Uterus (tissue), 4 donors: ENCODE measurements around the gene GCC2. TPM values are rescaled to one million over a fixed set of nuclear protein-coding genes. Genes with fewer than 3 reads are reported as not detected.

ENCODE experiments used
- DNase-seq, 2 donors: peaks; one replicate each; pipeline ENCODE4 v3.0.0-alpha.2; 2019 to 2020
- H3K27ac ChIP-seq, 2 donors: fragments of 200-600 bp; sonication (generic); 1 replicate in 1 of 2; 2 replicates in 1 of 2; pipeline ENCODE4 v1.5.1; 2016 to 2018
- H3K27me3 ChIP-seq, 2 donors: fragments of 200-600 bp; sonication (generic); one replicate each; pipeline ENCODE4 v1.5.1; 2018 to 2019; ENCODE audit warnings: control low read depth in 1 of 2
- H3K36me3 ChIP-seq, 2 donors: fragments of 200-600 bp; sonication (generic); one replicate each; pipeline ENCODE4 v1.5.1; 2019; ENCODE audit warnings: control low read depth in 1 of 2
- H3K4me1 ChIP-seq, 2 donors: fragments of 200-600 bp; sonication (generic); one replicate each; pipeline ENCODE4 v1.5.1; 2018 to 2019; ENCODE audit warnings: control low read depth in 1 of 2
- H3K4me3 ChIP-seq, 2 donors: fragments of 200-600 bp; sonication (generic); 1 replicate in 1 of 2; 2 replicates in 1 of 2; pipeline ENCODE4 v1.5.1; 2018 to 2019; ENCODE audit warnings: mild to moderate bottlenecking in 1 of 2
- H3K9me3 ChIP-seq, 2 donors: fragments of 200-600 bp; sonication (generic); one replicate each; pipeline ENCODE4 v1.5.1; 2019; ENCODE audit warnings: control low read depth in 1 of 2
- POLR2A ChIP-seq, 2 donors: fragments of 450-650 bp; IDR thresholded peaks; one replicate each; pipeline ENCODE4 v1.6.1; 2016; ENCODE audit warnings: antibody characterized with exemption in 2 of 2, mild to moderate bottlenecking in 1 of 2, moderate library complexity in 1 of 2
- intact Hi-C: fragments of 100-400 bp; cut with DNase I; formaldehyde crosslinking; loops from one replicate; pipeline ENCODE4 v1.15.1; 2023; ENCODE audit warnings: low total_unique reads
- total RNA-seq, 4 donors: library from RNA; depleted of rRNA in 3 of 4; stranded (reverse); fragments of >200 nt in 3 of 4; gene quantifications; one replicate each; pipeline versions ENCODE4 v1.1.0 to v1.2.4, GENCODE V29; 2014 to 2023
- TF ChIP-seq, protein P1 (sequence below), 4 experiments: fragments of 200-600 bp in 2 of 4; fragments of 450-650 bp in 2 of 4; sonication (generic) in 2 of 4; IDR thresholded peaks; one replicate each; pipeline ENCODE4 v1.5.1; 2016 to 2019; ENCODE audit warnings: antibody characterized with exemption in 4 of 4, mild to moderate bottlenecking in 2 of 4, moderate library complexity in 1 of 4
- donor health status: DM: yes; HTN: yes; CAD: no.

Gene GCC2
- total RNA-seq, 4 donors from 2014 or later, result 30.3 to 79.4 (median 57.7) TPM

DNA sequence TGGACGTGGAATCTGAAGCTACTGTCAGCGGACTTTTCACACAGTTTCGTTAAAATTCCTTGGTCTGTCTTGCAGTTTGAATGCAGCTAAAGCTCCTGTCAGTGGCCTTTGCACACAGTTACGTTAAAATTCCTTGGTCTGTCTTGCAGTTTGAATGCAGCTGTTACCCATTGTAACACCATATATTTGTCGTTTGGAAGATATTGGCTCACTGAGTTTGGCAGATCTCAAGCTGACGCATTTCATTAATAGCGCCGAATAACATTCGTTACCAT lies 86.3 kb downstream of the GCC2 start:
- H3K36me3 ChIP-seq, result no peaks in the 10 kb centered on the region
- H3K27ac ChIP-seq, result peak overlapping the region; percentile 92 to 94
- peaks cover 4 to 7% of the 10 kb centered on the region in 2 donors for H3K4me1 ChIP-seq
- DNase-seq, result no peak
- H3K27me3 ChIP-seq, result no peaks in the 10 kb centered on the region
- TF ChIP-seq POLR2A (IDR thresholded peaks at IDR 0.05), result no peak
- TF ChIP-seq, protein P1, sequence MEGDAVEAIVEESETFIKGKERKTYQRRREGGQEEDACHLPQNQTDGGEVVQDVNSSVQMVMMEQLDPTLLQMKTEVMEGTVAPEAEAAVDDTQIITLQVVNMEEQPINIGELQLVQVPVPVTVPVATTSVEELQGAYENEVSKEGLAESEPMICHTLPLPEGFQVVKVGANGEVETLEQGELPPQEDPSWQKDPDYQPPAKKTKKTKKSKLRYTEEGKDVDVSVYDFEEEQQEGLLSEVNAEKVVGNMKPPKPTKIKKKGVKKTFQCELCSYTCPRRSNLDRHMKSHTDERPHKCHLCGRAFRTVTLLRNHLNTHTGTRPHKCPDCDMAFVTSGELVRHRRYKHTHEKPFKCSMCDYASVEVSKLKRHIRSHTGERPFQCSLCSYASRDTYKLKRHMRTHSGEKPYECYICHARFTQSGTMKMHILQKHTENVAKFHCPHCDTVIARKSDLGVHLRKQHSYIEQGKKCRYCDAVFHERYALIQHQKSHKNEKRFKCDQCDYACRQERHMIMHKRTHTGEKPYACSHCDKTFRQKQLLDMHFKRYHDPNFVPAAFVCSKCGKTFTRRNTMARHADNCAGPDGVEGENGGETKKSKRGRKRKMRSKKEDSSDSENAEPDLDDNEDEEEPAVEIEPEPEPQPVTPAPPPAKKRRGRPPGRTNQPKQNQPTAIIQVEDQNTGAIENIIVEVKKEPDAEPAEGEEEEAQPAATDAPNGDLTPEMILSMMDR (IDR thresholded peaks at IDR 0.05), result no peak
- no peaks in the 10 kb centered on the region for H3K9me3 ChIP-seq
- peak overlapping the region; percentile 42 to 81 for H3K4me3 ChIP-seq
- intact Hi-C loops, result no loop called here

DNA sequence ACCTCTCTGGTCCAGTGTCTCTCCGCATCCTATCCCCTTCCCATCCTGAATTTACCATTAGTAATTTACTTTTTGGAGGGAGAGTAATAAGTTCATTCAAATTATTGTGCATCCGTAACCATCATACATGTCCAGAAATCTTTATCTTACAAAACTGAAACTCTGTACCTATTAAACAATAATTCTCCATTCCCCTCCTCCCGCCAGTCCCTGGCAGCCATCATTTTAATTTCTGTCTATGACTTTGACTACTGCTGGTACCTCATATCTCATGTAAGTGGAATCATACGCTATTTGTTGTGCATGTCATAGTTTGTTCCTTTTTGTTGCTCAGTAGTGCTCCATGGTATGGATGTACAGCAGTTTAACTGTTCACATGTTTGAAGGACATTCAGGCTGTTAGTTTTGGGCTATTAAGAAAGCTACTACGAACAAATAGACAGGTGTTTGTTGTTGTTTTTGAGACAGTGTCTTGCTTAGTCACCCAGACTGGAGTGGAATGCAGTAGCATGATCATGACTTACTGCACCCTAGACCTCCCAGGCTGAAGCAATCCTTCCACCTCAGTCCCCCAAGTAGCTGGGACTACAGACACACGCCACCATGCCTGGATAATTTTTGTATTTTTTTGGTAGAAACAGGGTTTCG lies 87.3 kb downstream of the GCC2 start:
- intact Hi-C loops, result no loop called here
- TF ChIP-seq POLR2A (IDR thresholded peaks at IDR 0.05), result no peak
- TF ChIP-seq, protein P1 (IDR thresholded peaks at IDR 0.05), result no peak
- H3K36me3 ChIP-seq, result no peaks in the 10 kb centered on the region
- H3K27me3 ChIP-seq, result no peaks in the 10 kb centered on the region
- no peaks in the 10 kb centered on the region for H3K9me3 ChIP-seq
- H3K27ac ChIP-seq, result no peak overlapping the region
- DNase-seq, result no peak
- H3K4me3 ChIP-seq, result peak overlapping the region in 1 of 2 donors; percentile 81
- H3K4me1 ChIP-seq, result peaks cover 4 to 7% of the 10 kb centered on the region in 2 donors

DNA sequence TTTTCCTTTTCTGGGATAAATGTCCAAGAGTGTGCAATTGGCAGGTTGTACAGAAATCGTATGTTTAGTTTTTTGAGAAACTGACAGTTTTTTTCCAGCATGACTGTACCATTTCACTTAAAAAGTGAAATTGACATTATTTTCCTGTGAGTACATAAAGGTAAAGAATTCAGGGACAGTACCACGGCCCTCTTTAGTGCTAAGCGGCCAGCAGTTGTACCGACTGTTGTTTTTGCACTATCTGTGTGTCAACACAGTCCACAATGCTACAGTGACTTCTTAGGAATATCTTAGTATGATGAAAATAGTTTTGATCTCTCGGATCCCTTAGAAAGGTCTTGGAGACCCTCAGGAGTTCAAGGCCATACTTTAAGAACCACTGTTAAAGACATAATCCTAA lies 87.9 kb downstream of the GCC2 start:
- no peaks in the 10 kb centered on the region for H3K27me3 ChIP-seq
- no peak for DNase-seq
- peaks cover 4 to 7% of the 10 kb centered on the region in 2 donors for H3K4me1 ChIP-seq
- H3K4me3 ChIP-seq, result no peak overlapping the region
- intact Hi-C loops, result no loop called here
- no peaks in the 10 kb centered on the region for H3K9me3 ChIP-seq
- TF ChIP-seq, protein P1 (IDR thresholded peaks at IDR 0.05), result no peak
- no peak for TF ChIP-seq POLR2A (IDR thresholded peaks at IDR 0.05)
- no peaks in the 10 kb centered on the region for H3K36me3 ChIP-seq
- no peak overlapping the region for H3K27ac ChIP-seq

DNA sequence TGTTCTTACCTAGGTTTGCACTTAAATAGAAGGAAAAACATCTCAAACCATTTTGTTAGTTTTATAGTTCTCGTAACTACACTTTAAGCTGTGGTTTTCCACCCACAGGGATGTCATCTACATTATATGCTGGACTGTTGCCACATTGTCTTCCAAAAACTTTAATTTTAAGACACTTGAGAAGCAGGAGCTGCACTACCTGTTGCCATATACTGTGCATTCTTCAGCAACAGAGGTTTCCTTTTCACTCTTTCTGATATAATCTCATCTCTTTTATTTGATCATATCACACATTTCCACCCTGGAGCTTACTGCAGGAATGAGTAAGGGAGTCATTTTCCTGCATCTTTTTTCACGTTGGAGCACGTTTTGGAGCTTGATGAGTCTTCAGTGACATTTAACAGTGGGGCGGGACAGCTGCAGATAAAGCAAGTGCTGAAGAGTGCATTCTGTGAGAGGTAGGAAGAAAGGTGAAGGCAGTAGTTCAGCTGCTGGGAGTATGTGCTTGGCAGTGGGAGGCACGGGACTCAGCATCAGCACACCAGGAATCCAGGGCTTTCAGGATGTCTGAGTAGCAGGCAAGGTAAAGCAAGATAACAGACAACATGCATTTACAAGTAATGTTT lies 89.1 kb downstream of the GCC2 start:
- no peak for DNase-seq
- no peak for TF ChIP-seq POLR2A (IDR thresholded peaks at IDR 0.05)
- TF ChIP-seq, protein P1 (IDR thresholded peaks at IDR 0.05), result no peak
- intact Hi-C loops, result no loop called here
- H3K36me3 ChIP-seq, result no peaks in the 10 kb centered on the region
- H3K27me3 ChIP-seq, result no peaks in the 10 kb centered on the region
- no peaks in the 10 kb centered on the region for H3K9me3 ChIP-seq
- no peak overlapping the region for H3K4me3 ChIP-seq
- peaks cover 4 to 7% of the 10 kb centered on the region in 2 donors for H3K4me1 ChIP-seq
- H3K27ac ChIP-seq, result no peak overlapping the region

DNA sequence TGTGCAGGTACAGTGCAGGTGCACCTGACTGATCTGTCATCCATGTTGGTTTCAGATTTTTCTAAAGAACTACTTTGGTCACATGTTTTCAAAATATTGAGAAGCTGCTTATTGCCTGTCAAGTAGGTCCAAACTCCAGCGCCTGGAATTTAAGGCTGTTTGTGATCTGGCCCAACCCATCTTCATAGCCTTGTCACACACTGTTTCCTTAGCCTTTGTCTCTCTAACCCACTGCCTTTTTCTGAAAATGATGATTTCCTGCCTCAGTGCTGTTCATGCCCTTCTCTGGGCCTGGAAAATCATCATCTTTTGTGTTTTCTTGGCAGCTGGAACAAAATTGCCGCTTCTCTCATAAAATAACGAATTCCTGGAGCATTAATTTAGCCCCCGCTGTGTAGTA lies 92.4 kb downstream of the GCC2 start:
- Histone ChIP-seq H3K27ac (peak overlapping the region; percentile 26 to 47), H3K36me3 (no peaks in the 10 kb centered on the region), H3K9me3 (no peaks in the 10 kb centered on the region), H3K4me1 (no peaks in the 10 kb centered on the region), H3K27me3 (no peaks in the 10 kb centered on the region), H3K4me3 (no peak overlapping the region)
- TF ChIP-seq, protein P1 (IDR thresholded peaks at IDR 0.05), result no peak
- no peak for TF ChIP-seq POLR2A (IDR thresholded peaks at IDR 0.05)
- DNase-seq, result no peak
- intact Hi-C loops, result no loop called here
